Adrenal gland (tissue), 12 donors: ENCODE results near the gene GATA5. TPM values are rescaled to one million over a fixed set of nuclear protein-coding genes. Genes with fewer than 3 reads are reported as not detected.

ENCODE experiments used
- DNase-seq, 7 donors: peaks; one replicate each; pipeline ENCODE4 v3.0.0-alpha.2; 2019 to 2020
- H3K27ac ChIP-seq, 5 donors: fragments of 200-600 bp; sonication (generic) in 4 of 5; 1 replicate in 3 of 5; 2 replicates in 2 of 5; pipeline versions ENCODE4 v1.5.1 to v1.8.0; 2016 to 2020; ENCODE audit warnings: mild to moderate bottlenecking in 1 of 5
- H3K27me3 ChIP-seq: fragments of 200-600 bp; 2 replicates; pipeline ENCODE4 v1.8.0; 2021
- H3K36me3 ChIP-seq, 2 donors: fragments of 200-600 bp; replicated peaks in 1 of 2; 1 replicate in 1 of 2; 2 replicates in 1 of 2; pipeline versions ENCODE4 v1.5.1 to v1.8.0; 2018 to 2022
- H3K4me1 ChIP-seq, 2 donors: fragments of 200-600 bp; replicated peaks in 1 of 2; 1 replicate in 1 of 2; 2 replicates in 1 of 2; pipeline versions ENCODE4 v1.5.1 to v1.8.0; 2018 to 2021
- H3K4me3 ChIP-seq, 4 donors: fragments of 200-600 bp; sonication (generic) in 3 of 4; one replicate each; pipeline ENCODE4 v1.5.1; 2016 to 2018
- H3K9me3 ChIP-seq, 3 donors: fragments of 200-600 bp; sonication (generic) in 1 of 3; replicated peaks in 1 of 3; 1 replicate in 2 of 3; 2 replicates in 1 of 3; pipeline versions ENCODE4 v1.5.1 to v1.8.0; 2016 to 2021
- CTCF ChIP-seq, 6 experiments: fragments of 450-650 bp in 4 of 6; fragments of 200-600 bp in 2 of 6; sonication (generic) in 1 of 6; IDR thresholded peaks; 1 replicate in 5 of 6; 2 replicates in 1 of 6; pipeline versions ENCODE4 v1.5.1 to v1.8.0; 2016 to 2021; ENCODE audit warnings: antibody characterized with exemption in 6 of 6, mild to moderate bottlenecking in 2 of 6, moderate library complexity in 1 of 6
- POLR2A ChIP-seq, 2 donors: fragments of 450-650 bp; IDR thresholded peaks; one replicate each; pipeline ENCODE4 v1.6.1; 2017; ENCODE audit warnings: antibody characterized with exemption in 2 of 2, mild to moderate bottlenecking in 2 of 2, moderate library complexity in 1 of 2
- WGBS, 4 donors: extraction: QIAGEN DNeasy Blood & Tissue Kit in 2 of 4; methylation state at CpG; one replicate each; pipeline versions ENCODE4 v1.1.5 to v1.1.7; 2013 to 2017; 5-methylcytosine and 5-hydroxymethylcytosine counted together
- intact Hi-C, 2 donors: fragments of 100-400 bp; cut with DNase I; formaldehyde crosslinking; loops; one replicate each; pipeline versions ENCODE4 v1.14.1 to v1.15.0; 2022 to 2023
- polyA plus RNA-seq, 3 donors: library from polyadenylated mRNA; stranded (reverse); fragments of 200-250 nt in 2 of 3; fragments of 350-450 nt in 1 of 3; fragmentation: Illumina TruSeq in 1 of 3; extraction: RNeasy Lipid Tissue Mini Kit (QIAGEN cat#74804) in 1 of 3; gene quantifications; one replicate each; pipeline ENCODE4 v1.2.3, GENCODE V29; 2013 to 2014
- total RNA-seq, 9 donors: library from RNA; depleted of rRNA in 4 of 9; stranded (reverse); fragments of >200 nt in 4 of 9; fragments of 120-200 nt in 1 of 9; fragmentation: NEBNext Ultra II Directional in 1 of 9; extraction: Animal tissue kit (Norgen Biotek cat#: 25700) in 1 of 9; gene quantifications; one replicate each; pipeline versions ENCODE4 v1.1.0 to v1.2.4, GENCODE V29; 2013 to 2023
- donor health status: healthy with polysubstance abuse.
- donor health status: Bipolar disorder and iron deficiency.
- donor health status: DM: yes; HTN: yes; CAD: no.
- donor health status: DM: no; HTN: no; CAD: no.
- donor health status: DM: no; HTN: no; CAD: no.
- donor health status: DM: yes; HTN: yes; CAD: no.

Gene GATA5
- total and polyA plus RNA-seq, 12 donors: 0.67 to 12.0 (median 5.7) TPM

- WGBS, 4 donors: 39 to 69% (median 48%) methylated on average over 2 to 5 of the region's 5 CpGs
- H3K9me3 ChIP-seq: no peaks in the 10 kb centered on the region
- peaks cover 7% of the 10 kb centered on the region for H3K27me3 ChIP-seq
- H3K27ac ChIP-seq: no peak overlapping the region
- H3K4me3 ChIP-seq: no peak overlapping the region
- TF ChIP-seq POLR2A (IDR thresholded peaks at IDR 0.05): no peak
- TF ChIP-seq CTCF (IDR thresholded peaks at IDR 0.05): no peak
- H3K36me3 ChIP-seq: no peaks in the 10 kb centered on the region
- peaks cover under 1 to 26% of the 10 kb centered on the region in 2 donors for H3K4me1 ChIP-seq
- DNase-seq: no peak
- intact Hi-C loops: no loop called here
Measured at GRCh38 chr20:62479656-62480055, 3.9 kb upstream of the GATA5 start.

- intact Hi-C loops: no loop called here
- peaks cover 7% of the 10 kb centered on the region for H3K27me3 ChIP-seq
- H3K4me3 ChIP-seq: no peak overlapping the region
- peak in 3 of 7 donors; percentile 31 to 46 (median 43) for DNase-seq
- H3K27ac ChIP-seq: no peak overlapping the region
- H3K4me1 ChIP-seq: peaks cover 0 to 24% of the 10 kb centered on the region in 2 donors
- TF ChIP-seq POLR2A (IDR thresholded peaks at IDR 0.05) (no peak), CTCF (IDR thresholded peaks at IDR 0.05) (no peak)
- no peaks in the 10 kb centered on the region for H3K36me3 ChIP-seq
- H3K9me3 ChIP-seq: no peaks in the 10 kb centered on the region
- WGBS, 4 donors: 72 to 83% (median 76%) methylated on average over 8 to 12 of the region's 12 CpGs
Measured at GRCh38 chr20:62479156-62479555, 3.4 kb upstream of the GATA5 start.

GRCh38 chr20:62477669-62478455 is 2.1 kb upstream of the GATA5 start:
- peaks cover 0 to 24% of the 10 kb centered on the region in 2 donors for H3K4me1 ChIP-seq
- no peaks in the 10 kb centered on the region for H3K9me3 ChIP-seq
- no peak for DNase-seq
- WGBS, 4 donors: 45 to 51% (median 47%) methylated on average over 31 to 37 of the region's 37 CpGs
- H3K4me3 ChIP-seq: no peak overlapping the region
- no peak overlapping the region for H3K27ac ChIP-seq
- H3K36me3 ChIP-seq: no peaks in the 10 kb centered on the region
- intact Hi-C loops: no loop called here
- H3K27me3 ChIP-seq: peaks cover 7% of the 10 kb centered on the region
- peak in 1 of 6 experiments; percentile 16 for TF ChIP-seq CTCF (IDR thresholded peaks at IDR 0.05)
- TF ChIP-seq POLR2A (IDR thresholded peaks at IDR 0.05): no peak

GRCh38 chr20:62476056-62476838 is 452 bp upstream of the GATA5 start:
- no peaks in the 10 kb centered on the region for H3K9me3 ChIP-seq
- peaks cover 7% of the 10 kb centered on the region for H3K27me3 ChIP-seq
- H3K36me3 ChIP-seq: no peaks in the 10 kb centered on the region
- H3K27ac ChIP-seq: peak overlapping the region in 3 of 5 donors; percentile 25 to 77 (median 54)
- H3K4me1 ChIP-seq: peaks cover 0 to 11% of the 10 kb centered on the region in 2 donors
- TF ChIP-seq POLR2A (IDR thresholded peaks at IDR 0.05): peak in 1 of 2 donors; percentile 64
- no peak for TF ChIP-seq CTCF (IDR thresholded peaks at IDR 0.05)
- intact Hi-C loops: no loop called here
- 6 to 23% (median 7%) methylated on average over 22 to 80 of the region's 82 CpGs for WGBS, 4 donors
- DNase-seq: peak; percentile 55 to 77 (median 69)
- H3K4me3 ChIP-seq: peak overlapping the region in 2 of 4 donors; percentile 16 to 67
